Measurements from ENCODE around the gene BAD. TPM values are rescaled to one million over a fixed set of nuclear protein-coding genes. Genes with fewer than 3 reads are reported as not detected.
A peak's percentile ranks its signal among the peaks of the same experiment; 100 is the strongest.

The BAD gene
- total RNA-seq, 1 donor from 2014 or later, result 19.0 TPM

GRCh38 chr11:64249563-64250414, 34.7 kb downstream of the BAD start:
- no peaks in the 10 kb centered on the region for H3K9me3 ChIP-seq (ENCODE audit: low read depth)
- no peak for DNase-seq (ENCODE audit: low spot score)
- peaks cover 25% of the 10 kb centered on the region for H3K79me2 ChIP-seq (ENCODE audit: low read depth)
- H3K9ac ChIP-seq, result no peak overlapping the region
- H3K27ac ChIP-seq, result no peak overlapping the region
- no peak for TF ChIP-seq CTCF (IDR thresholded peaks at IDR 0.05)
- TF ChIP-seq EZH2phosphoT487 (IDR thresholded peaks at IDR 0.05), result no peak
- TF ChIP-seq EZH2 (IDR thresholded peaks at IDR 0.05), result no peak
- peaks cover 4% of the 10 kb centered on the region for H3K36me3 Mint-ChIP-seq
- no peaks in the 10 kb centered on the region for H3K9me3 Mint-ChIP-seq
- no peak overlapping the region for H2AFZ ChIP-seq (replicated peaks)
- H3K4me3 ChIP-seq, result peak overlapping the region; percentile 80
- H3K4me1 Mint-ChIP-seq, result peaks cover 45% of the 10 kb centered on the region
- peaks cover 15% of the 10 kb centered on the region for H3K27me3 Mint-ChIP-seq (ENCODE audit: insufficient read depth, low read depth)
- H4K20me1 ChIP-seq (ENCODE audit: low read depth), result peaks cover 33% of the 10 kb centered on the region
- no peaks in the 10 kb centered on the region for H3K36me3 ChIP-seq
- no peak overlapping the region for H3K27ac Mint-ChIP-seq
- peaks cover 49% of the 10 kb centered on the region for H3F3A ChIP-seq (ENCODE audit: low read depth)
- peaks cover 41% of the 10 kb centered on the region for H3K4me1 ChIP-seq
- peak overlapping the region; percentile 89 for H3K4me3 Mint-ChIP-seq
- H3K27me3 ChIP-seq, result peaks cover 6% of the 10 kb centered on the region
- H3K4me2 ChIP-seq, result peak overlapping the region; percentile 92

GRCh38 chr11:64249038-64249437, 35.4 kb downstream of the BAD start:
- Mint-ChIP-seq H3K4me3 (no peak overlapping the region), H3K36me3 (peaks cover 3% of the 10 kb centered on the region), H3K4me1 (peaks cover 45% of the 10 kb centered on the region), H3K27ac (no peak overlapping the region), H3K9me3 (no peaks in the 10 kb centered on the region), H3K27me3 (ENCODE audit: insufficient read depth, low read depth) (peaks cover 15% of the 10 kb centered on the region)
- DNase-seq (ENCODE audit: low spot score), result no peak
- Histone ChIP-seq H3K9ac (no peak overlapping the region), H2AFZ (replicated peaks) (no peak overlapping the region), H3K79me2 (ENCODE audit: low read depth) (peaks cover 25% of the 10 kb centered on the region), H3K27ac (no peak overlapping the region), H3K27me3 (peaks cover 6% of the 10 kb centered on the region), H3K36me3 (no peaks in the 10 kb centered on the region), H3K4me3 (no peak overlapping the region), H3F3A (ENCODE audit: low read depth) (peaks cover 49% of the 10 kb centered on the region), H4K20me1 (ENCODE audit: low read depth) (peaks cover 29% of the 10 kb centered on the region), H3K9me3 (ENCODE audit: low read depth) (no peaks in the 10 kb centered on the region), H3K4me1 (peaks cover 41% of the 10 kb centered on the region), H3K4me2 (no peak overlapping the region)
- no peak for TF ChIP-seq EZH2 (IDR thresholded peaks at IDR 0.05)
- TF ChIP-seq CTCF (IDR thresholded peaks at IDR 0.05), result no peak
- no peak for TF ChIP-seq EZH2phosphoT487 (IDR thresholded peaks at IDR 0.05)

GRCh38 chr11:64248578-64248977, 35.9 kb downstream of the BAD start:
- peaks cover 25% of the 10 kb centered on the region for H3K79me2 ChIP-seq (ENCODE audit: low read depth)
- Mint-ChIP-seq H3K27ac (no peak overlapping the region), H3K27me3 (ENCODE audit: insufficient read depth, low read depth) (peaks cover 15% of the 10 kb centered on the region), H3K4me1 (peaks cover 43% of the 10 kb centered on the region), H3K4me3 (peak overlapping the region; percentile 85), H3K36me3 (no peaks in the 10 kb centered on the region), H3K9me3 (no peaks in the 10 kb centered on the region)
- no peaks in the 10 kb centered on the region for H3K36me3 ChIP-seq
- H3K27me3 ChIP-seq, result peaks cover 6% of the 10 kb centered on the region
- H3K4me1 ChIP-seq, result peaks cover 41% of the 10 kb centered on the region
- no peaks in the 10 kb centered on the region for H3K9me3 ChIP-seq (ENCODE audit: low read depth)
- no peak overlapping the region for H3K27ac ChIP-seq
- DNase-seq (ENCODE audit: low spot score), result peak; percentile 54
- TF ChIP-seq EZH2phosphoT487 (IDR thresholded peaks at IDR 0.05) (no peak), CTCF (IDR thresholded peaks at IDR 0.05) (no peak), EZH2 (IDR thresholded peaks at IDR 0.05) (no peak)
- no peak overlapping the region for H2AFZ ChIP-seq (replicated peaks)
- H3F3A ChIP-seq (ENCODE audit: low read depth), result peaks cover 53% of the 10 kb centered on the region
- no peak overlapping the region for H3K4me3 ChIP-seq
- H4K20me1 ChIP-seq (ENCODE audit: low read depth), result peaks cover 25% of the 10 kb centered on the region
- H3K4me2 ChIP-seq, result peak overlapping the region; percentile 88
- H3K9ac ChIP-seq, result no peak overlapping the region
